WTC11 (cell line): ENCODE results near the gene PROSER2.

Experiments
- ATF2 ChIP-seq: sonication (generic); formaldehyde crosslinking; IDR thresholded peaks from 2 replicates; pipeline ENCODE4 v1.8.1; 2022; ENCODE audit warnings: low read depth, missing genetic modification reagents, borderline replicate concordance
- ATF3 ChIP-seq: sonication (generic); formaldehyde crosslinking; conservative IDR thresholded peaks from 2 replicates; pipeline ENCODE4 v1.8.1; 2022; ENCODE audit warnings: mild to moderate bottlenecking, missing genetic modification reagents
- CREM ChIP-seq: sonication (generic); formaldehyde crosslinking; IDR thresholded peaks from 2 replicates; pipeline ENCODE4 v1.8.1; 2022; ENCODE audit warnings: mild to moderate bottlenecking, missing genetic modification reagents, moderate library complexity
- E2F5 ChIP-seq: sonication (generic); formaldehyde crosslinking; IDR thresholded peaks from 2 replicates; pipeline ENCODE4 v1.8.1; 2022; ENCODE audit warnings: mild to moderate bottlenecking, moderate library complexity, missing genetic modification reagents
- MAX ChIP-seq: sonication (generic); formaldehyde crosslinking; IDR thresholded peaks from 2 replicates; pipeline ENCODE4 v1.8.0; 2022; ENCODE audit warnings: mild to moderate bottlenecking, missing genetic modification reagents
- NFYB ChIP-seq: sonication (generic); formaldehyde crosslinking; conservative IDR thresholded peaks from 2 replicates; pipeline ENCODE4 v1.8.0; 2022; ENCODE audit warnings: low read depth, missing genetic modification reagents
- NR3C1 ChIP-seq: sonication (generic); formaldehyde crosslinking; conservative IDR thresholded peaks from 2 replicates; pipeline ENCODE4 v1.8.1; 2023; ENCODE audit warnings: low read depth, mild to moderate bottlenecking, missing genetic modification reagents
- OVOL2 ChIP-seq: fragments of 250-450 bp; sonication (Bioruptor Pico); IDR thresholded peaks from 2 replicates; pipeline ENCODE4 v1.9.0; 2021; ENCODE audit warnings: mild to moderate bottlenecking, borderline replicate concordance
- PRRX2 ChIP-seq: fragments of 250-450 bp; sonication (Bioruptor Pico); IDR thresholded peaks from 2 replicates; pipeline ENCODE4 v1.8.0; 2021; ENCODE audit warnings: mild to moderate bottlenecking
- USF1 ChIP-seq: sonication (generic); formaldehyde crosslinking; IDR thresholded peaks from 2 replicates; pipeline ENCODE4 v1.8.0; 2022; ENCODE audit warnings: mild to moderate bottlenecking, missing genetic modification reagents
- ZNF232 ChIP-seq: sonication (generic); formaldehyde crosslinking; IDR thresholded peaks from 2 replicates; pipeline ENCODE4 v1.8.0; 2022; ENCODE audit warnings: mild to moderate bottlenecking, missing genetic modification reagents
- TF ChIP-seq, protein P1 (sequence below): fragments of 200-600 bp; IDR thresholded peaks from 2 replicates; pipeline ENCODE4 v1.8.0; 2022; ENCODE audit warnings: antibody characterized with exemption
- TF ChIP-seq, protein P2 (sequence below): sonication (generic); formaldehyde crosslinking; IDR thresholded peaks from 2 replicates; pipeline ENCODE4 v1.8.0; 2022; ENCODE audit warnings: mild to moderate bottlenecking, missing genetic modification reagents

GRCh38 chr10:11858093-11858492 lies 34.9 kb downstream of the PROSER2 start:
- TF ChIP-seq, protein P1, sequence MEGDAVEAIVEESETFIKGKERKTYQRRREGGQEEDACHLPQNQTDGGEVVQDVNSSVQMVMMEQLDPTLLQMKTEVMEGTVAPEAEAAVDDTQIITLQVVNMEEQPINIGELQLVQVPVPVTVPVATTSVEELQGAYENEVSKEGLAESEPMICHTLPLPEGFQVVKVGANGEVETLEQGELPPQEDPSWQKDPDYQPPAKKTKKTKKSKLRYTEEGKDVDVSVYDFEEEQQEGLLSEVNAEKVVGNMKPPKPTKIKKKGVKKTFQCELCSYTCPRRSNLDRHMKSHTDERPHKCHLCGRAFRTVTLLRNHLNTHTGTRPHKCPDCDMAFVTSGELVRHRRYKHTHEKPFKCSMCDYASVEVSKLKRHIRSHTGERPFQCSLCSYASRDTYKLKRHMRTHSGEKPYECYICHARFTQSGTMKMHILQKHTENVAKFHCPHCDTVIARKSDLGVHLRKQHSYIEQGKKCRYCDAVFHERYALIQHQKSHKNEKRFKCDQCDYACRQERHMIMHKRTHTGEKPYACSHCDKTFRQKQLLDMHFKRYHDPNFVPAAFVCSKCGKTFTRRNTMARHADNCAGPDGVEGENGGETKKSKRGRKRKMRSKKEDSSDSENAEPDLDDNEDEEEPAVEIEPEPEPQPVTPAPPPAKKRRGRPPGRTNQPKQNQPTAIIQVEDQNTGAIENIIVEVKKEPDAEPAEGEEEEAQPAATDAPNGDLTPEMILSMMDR, result no peak
- no peak for TF ChIP-seq PRRX2 (CRISPR knock-in tag)
- TF ChIP-seq OVOL2 (CRISPR knock-in tag), result no peak
- TF ChIP-seq NR3C1 (CRISPR knock-in tag), result no peak
- TF ChIP-seq ATF3, result no peak
- no peak for TF ChIP-seq ZNF232 (CRISPR knock-in tag)
- TF ChIP-seq ATF2 (CRISPR knock-in tag), result no peak
- TF ChIP-seq E2F5 (CRISPR knock-in tag), result no peak
- no peak for TF ChIP-seq MAX (CRISPR knock-in tag)
- no peak for TF ChIP-seq CREM (CRISPR knock-in tag)
- no peak for TF ChIP-seq USF1 (CRISPR knock-in tag)
- TF ChIP-seq NFYB (CRISPR knock-in tag), result no peak
- TF ChIP-seq, protein P2, sequence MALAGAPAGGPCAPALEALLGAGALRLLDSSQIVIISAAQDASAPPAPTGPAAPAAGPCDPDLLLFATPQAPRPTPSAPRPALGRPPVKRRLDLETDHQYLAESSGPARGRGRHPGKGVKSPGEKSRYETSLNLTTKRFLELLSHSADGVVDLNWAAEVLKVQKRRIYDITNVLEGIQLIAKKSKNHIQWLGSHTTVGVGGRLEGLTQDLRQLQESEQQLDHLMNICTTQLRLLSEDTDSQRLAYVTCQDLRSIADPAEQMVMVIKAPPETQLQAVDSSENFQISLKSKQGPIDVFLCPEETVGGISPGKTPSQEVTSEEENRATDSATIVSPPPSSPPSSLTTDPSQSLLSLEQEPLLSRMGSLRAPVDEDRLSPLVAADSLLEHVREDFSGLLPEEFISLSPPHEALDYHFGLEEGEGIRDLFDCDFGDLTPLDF, result no peak
